ENCODE measurements around the gene UBE3D.

Gene UBE3D

DNA sequence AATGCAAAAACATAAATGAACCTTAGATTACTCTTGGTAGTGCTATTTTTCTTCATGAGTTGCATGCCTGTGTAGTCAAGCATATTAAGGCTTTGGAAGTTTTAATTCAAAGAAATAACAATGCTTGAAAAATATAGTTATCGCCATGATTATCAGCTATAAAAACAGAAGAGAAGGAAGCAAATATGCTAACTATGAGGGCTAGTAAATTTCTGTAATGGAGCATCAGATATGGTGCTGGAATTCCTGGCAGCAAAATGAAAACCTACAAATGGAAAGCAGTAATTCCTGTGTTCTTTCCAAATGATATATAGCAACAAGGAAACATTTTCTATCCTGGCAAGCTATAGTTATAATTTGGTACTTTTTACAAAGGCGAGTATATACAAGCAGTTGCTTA is 31.6 kb upstream of the UBE3D start:
- Histone ChIP-seq H3F3A (ENCODE audit: insufficient read depth) (no peaks in the 10 kb centered on the region), H3K9me2 (replicated peaks; ENCODE audit: insufficient read depth, low read length) (no peaks in the 10 kb centered on the region), H3K27ac (ENCODE audit: low read depth, low read length) (no peak overlapping the region)

DNA sequence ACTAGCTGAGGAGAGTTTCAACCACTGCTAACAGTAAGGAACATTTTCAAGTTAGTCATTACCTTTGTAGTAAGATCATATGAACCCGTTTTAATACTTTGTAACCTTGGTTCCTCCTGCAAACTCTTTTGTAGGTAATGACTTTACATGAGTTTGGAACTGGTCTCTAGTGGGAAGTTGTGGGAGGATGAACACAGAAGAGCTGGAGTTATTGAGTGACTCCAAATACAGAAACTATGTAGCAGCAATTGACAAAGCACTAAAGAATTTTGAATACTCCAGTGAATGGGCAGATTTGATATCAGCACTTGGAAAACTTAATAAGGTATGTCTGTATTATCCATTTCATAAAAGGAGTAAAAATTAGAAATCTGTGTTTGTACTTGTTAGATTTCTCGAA is 31.1 kb upstream of the UBE3D start:
- Histone ChIP-seq H3K4me2 (ENCODE audit: low read depth, low read length, poor library complexity, severe bottlenecking) (no peak overlapping the region), H3K9me3 (ENCODE audit: insufficient read depth, low read length) (no peaks in the 10 kb centered on the region), H3K79me2 (ENCODE audit: insufficient read depth, low read length) (peaks cover 47% of the 10 kb centered on the region), H3K36me3 (ENCODE audit: low read length) (peaks cover 19% of the 10 kb centered on the region; the same call in 1 of the 2 replicates), H3K9ac (ENCODE audit: low read length) (no peak overlapping the region), H4K20me1 (ENCODE audit: low read depth, low read length) (no peaks in the 10 kb centered on the region; the same call in 1 of the 2 replicates), H3K27me3 (ENCODE audit: low read length) (no peaks in the 10 kb centered on the region), H2AFZ (ENCODE audit: low read depth, low read length, severe bottlenecking) (no peak overlapping the region), H3K27ac (ENCODE audit: low read depth, low read length) (no peak overlapping the region), H3K9me2 (replicated peaks; ENCODE audit: insufficient read depth, low read length) (no peaks in the 10 kb centered on the region), H3K4me3 (ENCODE audit: insufficient read depth, low read length, poor library complexity, severe bottlenecking) (no peak overlapping the region), H3F3A (ENCODE audit: insufficient read depth) (no peaks in the 10 kb centered on the region)
- TF ChIP-seq, protein P1, sequence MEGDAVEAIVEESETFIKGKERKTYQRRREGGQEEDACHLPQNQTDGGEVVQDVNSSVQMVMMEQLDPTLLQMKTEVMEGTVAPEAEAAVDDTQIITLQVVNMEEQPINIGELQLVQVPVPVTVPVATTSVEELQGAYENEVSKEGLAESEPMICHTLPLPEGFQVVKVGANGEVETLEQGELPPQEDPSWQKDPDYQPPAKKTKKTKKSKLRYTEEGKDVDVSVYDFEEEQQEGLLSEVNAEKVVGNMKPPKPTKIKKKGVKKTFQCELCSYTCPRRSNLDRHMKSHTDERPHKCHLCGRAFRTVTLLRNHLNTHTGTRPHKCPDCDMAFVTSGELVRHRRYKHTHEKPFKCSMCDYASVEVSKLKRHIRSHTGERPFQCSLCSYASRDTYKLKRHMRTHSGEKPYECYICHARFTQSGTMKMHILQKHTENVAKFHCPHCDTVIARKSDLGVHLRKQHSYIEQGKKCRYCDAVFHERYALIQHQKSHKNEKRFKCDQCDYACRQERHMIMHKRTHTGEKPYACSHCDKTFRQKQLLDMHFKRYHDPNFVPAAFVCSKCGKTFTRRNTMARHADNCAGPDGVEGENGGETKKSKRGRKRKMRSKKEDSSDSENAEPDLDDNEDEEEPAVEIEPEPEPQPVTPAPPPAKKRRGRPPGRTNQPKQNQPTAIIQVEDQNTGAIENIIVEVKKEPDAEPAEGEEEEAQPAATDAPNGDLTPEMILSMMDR (IDR thresholded peaks at IDR 0.05; ENCODE audit: insufficient read depth, low read length, poor library complexity, severe bottlenecking): no peak
- TF ChIP-seq EZH2phosphoT487 (conservative IDR thresholded peaks at IDR 0.05; ENCODE audit: low read length): no peak

More for the DNA sequence above, 31.6 kb upstream of the UBE3D start:
- H4K20me1 ChIP-seq (ENCODE audit: low read depth, low read length): no peaks in the 10 kb centered on the region; the same call in 1 of the 2 replicates
- no peak overlapping the region for H3K4me2 ChIP-seq (ENCODE audit: low read depth, low read length, poor library complexity, severe bottlenecking)
- H3K4me3 ChIP-seq (ENCODE audit: insufficient read depth, low read length, poor library complexity, severe bottlenecking): no peak overlapping the region
- no peak overlapping the region for H2AFZ ChIP-seq (ENCODE audit: low read depth, low read length, severe bottlenecking)
- H3K27me3 ChIP-seq (ENCODE audit: low read length): no peaks in the 10 kb centered on the region
- TF ChIP-seq, protein P1 (IDR thresholded peaks at IDR 0.05; ENCODE audit: insufficient read depth, low read length, poor library complexity, severe bottlenecking): no peak
- no peak for TF ChIP-seq EZH2phosphoT487 (conservative IDR thresholded peaks at IDR 0.05; ENCODE audit: low read length)
- peaks cover 23% of the 10 kb centered on the region for H3K36me3 ChIP-seq (ENCODE audit: low read length)
- no peaks in the 10 kb centered on the region for H3K9me3 ChIP-seq (ENCODE audit: insufficient read depth, low read length)
- H3K9ac ChIP-seq (ENCODE audit: low read length): no peak overlapping the region
- H3K79me2 ChIP-seq (ENCODE audit: insufficient read depth, low read length): peaks cover 43% of the 10 kb centered on the region

DNA sequence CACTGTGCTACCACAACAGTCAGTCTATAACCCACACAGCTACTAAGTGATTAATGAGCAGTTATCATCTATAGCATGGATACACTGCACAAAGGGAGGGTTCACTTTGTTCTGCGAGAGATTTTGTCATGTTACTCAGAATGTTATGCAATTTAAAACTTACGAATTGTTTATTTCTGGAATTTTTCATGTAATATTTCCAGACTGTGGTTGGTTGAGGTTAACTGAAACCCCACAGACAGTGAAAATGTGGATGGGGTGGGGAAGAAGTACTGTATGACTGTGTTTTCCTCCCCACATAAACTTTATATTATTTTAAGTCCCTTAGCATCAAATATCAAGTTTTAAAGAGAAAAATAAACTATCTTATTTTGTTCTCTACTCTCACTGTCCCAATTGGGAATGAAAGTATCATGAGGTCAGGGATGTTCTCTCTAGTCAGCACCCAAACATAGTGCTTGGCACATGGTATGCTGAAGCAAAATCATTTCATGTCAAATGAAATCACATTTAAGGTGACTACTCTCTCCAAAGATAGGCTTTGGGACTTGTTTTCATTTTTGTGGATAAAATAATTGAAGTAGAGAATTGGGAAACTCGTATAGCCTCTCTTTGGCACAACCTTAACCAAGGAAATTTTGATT is 27.2 kb upstream of the UBE3D start:
- H3K27me3 ChIP-seq (ENCODE audit: low read length): no peaks in the 10 kb centered on the region
- TF ChIP-seq, protein P1 (IDR thresholded peaks at IDR 0.05; ENCODE audit: insufficient read depth, low read length, poor library complexity, severe bottlenecking): no peak
- no peak for TF ChIP-seq EZH2phosphoT487 (conservative IDR thresholded peaks at IDR 0.05; ENCODE audit: low read length)
- H3K4me3 ChIP-seq (ENCODE audit: insufficient read depth, low read length, poor library complexity, severe bottlenecking): no peak overlapping the region
- H3K9me3 ChIP-seq (ENCODE audit: insufficient read depth, low read length): no peaks in the 10 kb centered on the region
- 0 out of 2 replicates have a peak, but pooled peaks cover 6% of the 10 kb centered on the region for H4K20me1 ChIP-seq (ENCODE audit: low read depth, low read length)
- H3K79me2 ChIP-seq (ENCODE audit: insufficient read depth, low read length): peaks cover 76% of the 10 kb centered on the region
- H3K4me2 ChIP-seq (ENCODE audit: low read depth, low read length, poor library complexity, severe bottlenecking): no peak overlapping the region
- no peak overlapping the region for H2AFZ ChIP-seq (ENCODE audit: low read depth, low read length, severe bottlenecking)
- no peaks in the 10 kb centered on the region; the same call in 1 of the 2 replicates for H3K36me3 ChIP-seq (ENCODE audit: low read length)
- no peaks in the 10 kb centered on the region for H3K9me2 ChIP-seq (replicated peaks; ENCODE audit: insufficient read depth, low read length)
- no peaks in the 10 kb centered on the region for H3F3A ChIP-seq (ENCODE audit: insufficient read depth)
- H3K27ac ChIP-seq (ENCODE audit: low read depth, low read length): no peak overlapping the region
- H3K9ac ChIP-seq (ENCODE audit: low read length): no peak overlapping the region
